ENCODE data around the gene MSI2.

DNA sequence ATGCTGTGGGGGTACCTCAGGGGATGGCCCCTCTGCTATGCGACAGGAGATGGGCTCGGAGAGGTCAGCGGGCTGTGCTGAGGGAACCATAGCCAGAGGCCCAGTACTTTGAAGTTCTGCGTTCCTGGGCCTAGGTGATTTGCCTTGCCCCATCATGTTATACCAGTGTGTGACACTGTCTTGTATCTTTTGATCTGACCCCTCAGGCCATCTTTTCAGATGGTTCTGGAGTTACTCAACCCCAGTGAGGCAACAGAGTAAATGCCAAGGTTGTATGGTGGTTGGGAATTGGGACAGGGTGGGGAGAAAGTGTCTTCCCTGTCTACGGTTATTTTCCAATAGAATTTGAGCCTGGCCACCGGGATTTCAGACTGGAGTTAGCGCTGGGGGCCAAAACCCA, 8.5 kb downstream of the MSI2 start:
- no peak for TF ChIP-seq EZH2 (IDR thresholded peaks at IDR 0.05; ENCODE audit: insufficient read depth, low read length)
- TF ChIP-seq, protein P1, sequence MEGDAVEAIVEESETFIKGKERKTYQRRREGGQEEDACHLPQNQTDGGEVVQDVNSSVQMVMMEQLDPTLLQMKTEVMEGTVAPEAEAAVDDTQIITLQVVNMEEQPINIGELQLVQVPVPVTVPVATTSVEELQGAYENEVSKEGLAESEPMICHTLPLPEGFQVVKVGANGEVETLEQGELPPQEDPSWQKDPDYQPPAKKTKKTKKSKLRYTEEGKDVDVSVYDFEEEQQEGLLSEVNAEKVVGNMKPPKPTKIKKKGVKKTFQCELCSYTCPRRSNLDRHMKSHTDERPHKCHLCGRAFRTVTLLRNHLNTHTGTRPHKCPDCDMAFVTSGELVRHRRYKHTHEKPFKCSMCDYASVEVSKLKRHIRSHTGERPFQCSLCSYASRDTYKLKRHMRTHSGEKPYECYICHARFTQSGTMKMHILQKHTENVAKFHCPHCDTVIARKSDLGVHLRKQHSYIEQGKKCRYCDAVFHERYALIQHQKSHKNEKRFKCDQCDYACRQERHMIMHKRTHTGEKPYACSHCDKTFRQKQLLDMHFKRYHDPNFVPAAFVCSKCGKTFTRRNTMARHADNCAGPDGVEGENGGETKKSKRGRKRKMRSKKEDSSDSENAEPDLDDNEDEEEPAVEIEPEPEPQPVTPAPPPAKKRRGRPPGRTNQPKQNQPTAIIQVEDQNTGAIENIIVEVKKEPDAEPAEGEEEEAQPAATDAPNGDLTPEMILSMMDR (IDR thresholded peaks at IDR 0.05; ENCODE audit: insufficient read depth, low read depth, low read length): no peak
